Activated effector memory CD4-positive, alpha-beta T cell treated with anti-CD3 and anti-CD28 coated beads, Interleukin-2, amount 50 U/mL, for 16 hours (primary cell): Measurements from ENCODE around the gene ITGB5.
"Not testable (repeated sequence)": the region's sequence is repeated elsewhere in the genome, so short reads cannot be mapped to it uniquely, and the experiment has no call there.

Experiments used
- DNase-seq: peaks from one replicate; pipeline ENCODE4 v3.0.0-alpha.2; 2020

Gene ITGB5

DNA sequence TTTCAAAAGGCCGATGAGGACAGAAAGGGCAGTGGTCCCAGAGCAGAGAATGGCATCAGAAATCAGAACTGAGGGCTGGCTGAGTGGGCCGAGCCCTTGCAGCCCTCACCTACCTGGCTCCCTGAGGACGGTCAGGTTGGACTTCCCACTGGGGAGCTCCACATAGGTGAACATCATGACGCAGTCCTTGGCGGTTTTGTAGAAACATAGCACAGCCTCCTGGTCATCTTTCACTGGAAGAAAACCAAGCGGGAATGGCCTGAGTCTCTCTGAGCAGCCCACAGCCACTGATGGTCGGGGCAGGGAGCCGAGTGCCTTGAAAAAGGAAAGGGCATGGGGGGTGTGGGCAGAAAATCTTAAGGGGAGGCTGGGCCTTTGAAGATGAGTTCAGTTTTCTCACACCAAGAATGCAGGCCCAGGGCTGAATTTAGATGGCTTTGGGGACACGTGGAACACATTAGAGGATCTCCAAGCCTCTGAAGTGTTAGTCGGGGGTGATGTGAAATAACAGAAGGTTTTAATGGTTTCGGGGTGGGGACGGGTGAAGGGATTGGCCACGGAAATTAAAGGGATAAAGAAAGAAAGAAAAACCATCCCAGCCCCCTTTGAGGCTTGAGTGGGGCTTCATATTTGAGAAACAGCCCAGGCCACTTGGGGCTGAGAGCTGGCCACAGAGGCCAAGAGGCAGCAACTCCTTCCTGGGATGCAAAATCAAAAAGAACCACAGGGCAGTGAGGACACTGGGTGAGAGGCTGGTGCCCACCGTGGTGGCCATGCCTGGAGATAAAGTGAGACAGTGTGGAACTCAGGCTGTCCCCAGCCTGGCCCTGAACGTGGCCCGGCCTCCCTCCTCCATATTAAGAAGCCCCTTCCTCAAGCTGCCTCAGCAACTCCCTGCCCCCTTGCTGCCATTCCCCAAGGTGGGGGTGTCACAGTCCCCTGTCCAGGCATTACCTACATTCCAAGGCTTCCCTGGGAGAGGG, 120.8 kb downstream of the ITGB5 start:
- no peak for DNase-seq

DNA sequence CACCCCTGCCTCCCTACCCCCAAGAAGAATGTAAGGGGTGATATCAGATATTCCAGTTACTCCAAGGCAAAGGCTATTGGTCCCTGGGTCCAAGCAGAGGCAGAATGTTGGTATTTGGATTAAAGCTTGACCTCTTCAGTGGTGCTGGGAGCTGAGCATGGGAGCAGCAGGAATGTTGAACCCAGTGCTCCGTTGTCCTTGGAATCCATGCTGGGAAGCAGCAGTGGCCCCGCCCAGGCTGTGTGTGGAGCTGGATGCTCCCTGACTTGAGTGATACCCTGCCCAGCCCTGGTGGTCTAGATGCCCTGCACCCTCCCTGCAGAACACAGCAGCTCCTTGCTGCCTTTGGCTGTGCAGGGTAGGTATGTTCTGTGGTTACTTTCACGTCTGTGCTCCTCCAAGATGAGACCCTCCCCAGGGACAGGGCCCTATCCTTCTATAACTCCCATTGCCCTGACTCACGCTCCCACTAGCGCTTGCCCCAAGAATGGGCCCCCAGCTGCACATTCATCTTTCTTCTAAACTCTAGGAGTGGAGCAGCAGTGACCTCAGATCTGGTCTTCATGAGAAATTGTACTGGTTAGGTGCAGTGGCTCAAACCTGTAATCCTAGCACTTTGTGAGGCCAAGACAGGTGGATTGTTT, 121.8 kb downstream of the ITGB5 start:
- DNase-seq, result no peak

- no peak for DNase-seq
Observed at GRCh38 chr3:124764746-124765145, 122.4 kb downstream of the ITGB5 start.

DNA sequence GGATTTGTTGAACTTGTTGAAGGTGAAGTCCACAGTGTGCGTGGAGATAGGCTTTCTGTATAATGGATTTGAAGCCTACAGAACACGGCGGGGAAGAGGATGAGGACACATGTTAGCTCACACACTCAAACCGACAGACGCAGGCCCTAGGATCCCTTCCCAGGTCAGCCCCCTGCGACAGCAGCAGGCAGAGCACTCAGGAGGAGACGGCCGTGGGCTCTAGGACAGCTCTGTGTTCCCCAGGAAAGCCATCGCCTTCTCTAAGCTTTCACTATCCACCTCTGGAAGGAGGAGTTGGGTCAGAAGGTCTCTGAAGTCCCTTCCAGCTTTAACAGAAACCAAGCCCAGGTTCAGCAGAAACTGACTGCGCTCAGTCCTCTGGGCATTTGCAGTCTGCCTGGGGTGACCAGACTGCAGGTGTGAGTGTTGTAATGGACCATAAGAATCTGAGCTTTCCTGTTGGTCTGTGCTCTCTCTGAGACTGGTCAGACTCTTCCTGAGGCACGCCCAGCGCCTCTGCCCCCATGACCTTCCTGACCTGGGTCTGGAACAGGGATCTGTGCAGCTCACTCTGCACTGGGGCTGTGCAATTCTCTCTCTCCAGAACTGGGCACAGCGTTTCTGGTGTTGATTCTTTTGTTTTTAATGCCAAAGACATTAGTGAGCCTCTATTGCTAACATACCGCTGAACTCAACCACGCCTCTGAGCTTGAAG, 123.4 kb downstream of the ITGB5 start:
- DNase-seq, result no peak

- DNase-seq, result no peak
Observed at GRCh38 chr3:124763206-124763605, 124.0 kb downstream of the ITGB5 start.

DNA sequence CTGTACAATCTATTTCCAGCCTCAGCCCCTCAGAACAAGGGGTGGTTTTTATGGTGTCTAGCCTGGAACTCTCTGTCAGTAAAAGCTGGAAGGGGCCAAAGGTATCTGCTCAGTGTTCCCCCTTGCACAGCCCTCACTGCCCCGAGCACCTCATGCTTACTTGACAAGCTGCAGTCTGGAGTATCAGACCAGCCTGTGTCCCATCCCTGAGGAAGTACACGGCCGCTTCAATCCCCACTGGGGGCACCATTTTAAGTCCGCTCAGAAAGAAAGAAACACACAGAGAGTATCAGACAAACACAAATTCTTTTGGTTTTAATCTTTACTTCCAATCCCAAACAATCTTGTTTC, 124.5 kb downstream of the ITGB5 start:
- no peak for DNase-seq

DNA sequence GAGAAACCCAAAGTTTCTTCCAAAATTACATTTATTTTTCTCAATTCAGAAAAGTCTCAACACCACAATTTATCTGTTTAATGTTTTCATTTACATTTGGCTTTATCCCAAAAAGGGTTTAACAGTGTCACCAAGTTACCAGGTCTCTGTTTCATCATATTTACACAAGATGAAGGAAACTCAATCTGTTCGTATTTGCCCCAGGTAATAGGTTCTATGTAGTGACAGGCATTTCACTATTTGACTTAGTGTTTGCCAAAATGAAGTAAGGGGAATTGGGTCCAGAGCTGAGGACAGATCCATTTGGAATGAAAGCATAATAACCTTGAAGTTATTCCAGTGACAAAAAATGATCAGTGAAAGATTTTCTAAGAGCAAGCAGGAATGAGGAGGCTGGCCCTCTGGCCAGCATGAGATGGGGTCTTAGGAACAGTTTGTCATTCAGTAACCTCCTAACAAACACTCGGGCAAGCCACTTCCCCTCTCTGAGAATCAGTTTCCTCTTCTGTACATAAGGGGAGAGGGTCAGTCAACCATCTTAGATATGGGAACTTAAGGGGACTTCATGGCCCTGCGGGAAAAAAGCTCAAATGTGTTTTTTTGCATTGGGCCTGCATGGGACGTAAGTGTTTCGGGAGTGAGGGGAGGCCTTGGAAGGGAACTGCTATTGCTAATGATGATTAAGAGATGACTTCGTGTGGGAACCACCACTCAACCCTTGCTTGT, 125.1 kb downstream of the ITGB5 start:
- no peak for DNase-seq

- peak; percentile 90 for DNase-seq
Observed at GRCh38 chr3:124761250-124761796, 125.8 kb downstream of the ITGB5 start.

DNA sequence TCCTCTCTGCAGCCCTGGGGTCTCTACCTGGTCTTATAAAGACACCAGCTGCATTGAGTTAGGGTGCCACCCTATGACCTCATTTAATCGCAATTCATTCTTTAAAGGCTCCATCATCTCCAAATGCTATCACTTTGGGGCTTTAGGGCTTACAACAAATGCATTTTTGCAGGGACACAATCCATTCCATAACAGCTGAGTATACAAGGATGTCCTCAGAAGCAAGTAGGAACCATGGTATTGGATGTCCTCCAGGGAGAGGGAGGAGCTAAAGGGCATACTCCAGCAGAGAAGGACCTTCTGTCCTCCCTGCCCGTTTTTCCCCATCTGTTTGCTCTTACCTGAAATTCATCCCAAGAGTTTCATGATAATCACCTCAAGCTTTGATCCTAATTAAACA, 126.6 kb downstream of the ITGB5 start:
- DNase-seq, result no peak

- peak; percentile 51 for DNase-seq
Observed at GRCh38 chr3:124759666-124760401, 127.3 kb downstream of the ITGB5 start.

GRCh38 chr3:124758851-124759635, 128.1 kb downstream of the ITGB5 start:
- DNase-seq, result no peak

- DNase-seq, result not testable (repeated sequence)
Observed at GRCh38 chr3:124757926-124758325, 129.2 kb downstream of the ITGB5 start.

DNA sequence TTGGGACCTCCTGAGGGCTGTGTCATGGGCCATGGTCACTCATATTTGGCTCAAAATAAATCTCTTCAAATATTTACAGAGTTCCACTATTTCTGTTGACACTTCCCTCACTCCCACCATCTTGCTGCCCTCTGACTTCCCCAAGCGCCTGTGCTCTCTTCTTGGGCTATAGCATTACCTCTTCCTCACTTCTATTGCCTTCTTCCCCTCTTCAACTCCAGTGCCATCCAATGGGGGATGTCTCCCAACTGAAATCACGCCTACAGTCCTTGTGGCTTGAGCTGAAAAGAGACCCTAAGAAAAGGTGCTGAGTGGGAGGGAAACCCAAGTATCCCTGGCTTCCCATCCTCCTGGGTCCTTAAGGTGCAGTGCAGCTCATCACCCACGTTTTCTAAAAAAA, 135.1 kb downstream of the ITGB5 start:
- no peak for DNase-seq

DNA sequence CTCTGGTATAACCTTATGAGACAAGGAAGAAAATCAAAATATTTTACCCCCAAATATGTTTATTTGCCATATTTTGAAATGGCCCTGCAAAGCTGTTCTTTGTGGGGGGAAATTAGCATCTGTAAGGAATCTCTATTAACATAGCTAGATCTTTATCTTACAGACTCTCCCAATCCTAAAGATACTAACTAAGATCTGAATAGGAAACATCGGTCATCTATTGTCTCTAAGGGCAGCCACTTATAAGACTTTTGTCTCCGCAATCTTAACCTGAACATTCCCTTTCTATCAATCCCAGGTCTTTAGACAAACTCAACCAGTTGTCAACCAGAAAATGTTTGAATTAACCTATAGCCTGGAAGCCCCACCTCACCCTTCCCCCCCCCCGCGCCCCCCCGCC, 135.7 kb downstream of the ITGB5 start:
- DNase-seq, result no peak

- not testable (repeated sequence) for DNase-seq
Observed at GRCh38 chr3:124749877-124750276, 137.3 kb downstream of the ITGB5 start.

DNA sequence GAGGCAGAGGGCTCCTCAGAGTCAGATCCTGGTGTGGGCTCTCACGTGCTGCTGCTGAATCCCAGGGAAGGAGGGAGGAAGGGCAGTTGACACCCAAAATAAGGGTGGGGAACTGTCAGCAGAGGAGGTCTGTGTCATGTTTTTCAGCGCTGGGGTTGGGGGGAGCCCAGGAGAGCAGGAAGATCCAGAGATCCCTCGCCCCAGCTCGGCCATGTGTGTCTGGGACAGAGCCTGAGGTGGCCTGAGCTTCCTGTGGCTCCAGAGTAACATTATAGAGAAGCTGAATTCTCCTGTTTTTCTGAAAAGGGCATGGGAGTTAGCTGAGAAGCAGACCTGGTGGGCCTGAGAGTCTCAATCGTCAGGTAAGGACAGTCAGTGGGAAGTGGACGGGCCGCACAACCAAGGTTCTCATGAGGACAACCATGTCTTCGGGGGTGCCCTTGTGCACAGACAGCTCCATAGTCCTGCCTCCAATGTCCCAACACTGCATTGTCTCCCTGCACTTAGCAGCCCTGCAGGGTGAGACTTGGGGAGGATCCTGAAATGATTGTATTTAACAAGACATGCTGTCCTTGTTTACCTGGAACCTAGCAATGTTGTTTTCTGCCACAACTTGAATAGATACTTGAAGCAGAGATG, 138.5 kb downstream of the ITGB5 start:
- no peak for DNase-seq

- no peak for DNase-seq
Observed at GRCh38 chr3:124747111-124747981, 139.8 kb downstream of the ITGB5 start.

- DNase-seq, result no peak
Observed at GRCh38 chr3:124745756-124746155, 141.4 kb downstream of the ITGB5 start.

GRCh38 chr3:124741027-124741426, 146.1 kb downstream of the ITGB5 start:
- DNase-seq, result no peak
